Stimulated activated CD8-positive, alpha-beta memory T cell treated with anti-CD3 and anti-CD28 coated beads, Interleukin-7, amount 100 ng/mL, for 4 hours (primary cell): ENCODE measurements around the gene KLC1.

Experiments
- DNase-seq, 2 donors: peaks; one replicate each; pipeline ENCODE4 v3.0.0-alpha.2; 2020; ENCODE audit warnings: low read depth in 2 of 2

The KLC1 gene

DNA sequence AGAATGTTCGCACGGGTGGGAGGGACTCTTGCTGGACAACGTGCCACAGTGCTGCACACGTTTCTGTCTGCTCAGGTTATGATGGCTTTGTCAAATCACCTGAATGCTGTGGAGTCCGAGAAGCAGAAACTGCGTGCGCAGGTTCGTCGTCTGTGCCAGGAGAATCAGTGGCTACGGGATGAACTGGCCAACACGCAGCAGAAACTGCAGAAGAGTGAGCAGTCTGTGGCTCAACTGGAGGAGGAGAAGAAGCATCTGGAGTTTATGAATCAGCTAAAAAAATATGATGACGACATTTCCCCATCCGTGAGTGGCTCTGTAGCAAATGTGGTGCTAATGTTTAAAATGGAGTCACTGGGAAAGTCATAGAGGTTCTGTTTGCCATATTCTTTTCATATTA, 28.5 kb downstream of the KLC1 start:
- DNase-seq: no peak

DNA sequence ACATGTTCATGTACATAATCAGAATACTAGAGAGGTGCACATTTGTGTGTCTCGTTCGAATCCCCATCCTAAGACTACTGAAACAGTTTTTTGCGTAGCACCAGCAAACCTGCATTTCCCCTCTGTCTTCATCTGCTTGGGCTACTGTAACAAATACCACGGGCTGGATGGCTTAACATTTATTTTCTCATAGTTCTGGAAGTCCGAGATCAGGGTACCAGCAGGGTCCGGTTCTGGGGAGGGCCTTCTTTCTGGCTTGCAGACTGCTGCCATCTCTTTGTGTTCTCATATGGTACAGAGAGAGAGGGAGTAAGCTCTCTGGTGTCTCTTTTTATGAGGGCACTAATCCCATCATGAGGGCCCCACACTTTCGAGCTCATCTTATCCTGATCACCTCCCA, 30.6 kb downstream of the KLC1 start:
- DNase-seq: no peak

- no peak for DNase-seq
Observed at GRCh38 chr14:103662029-103662428, 33.0 kb downstream of the KLC1 start.

DNA sequence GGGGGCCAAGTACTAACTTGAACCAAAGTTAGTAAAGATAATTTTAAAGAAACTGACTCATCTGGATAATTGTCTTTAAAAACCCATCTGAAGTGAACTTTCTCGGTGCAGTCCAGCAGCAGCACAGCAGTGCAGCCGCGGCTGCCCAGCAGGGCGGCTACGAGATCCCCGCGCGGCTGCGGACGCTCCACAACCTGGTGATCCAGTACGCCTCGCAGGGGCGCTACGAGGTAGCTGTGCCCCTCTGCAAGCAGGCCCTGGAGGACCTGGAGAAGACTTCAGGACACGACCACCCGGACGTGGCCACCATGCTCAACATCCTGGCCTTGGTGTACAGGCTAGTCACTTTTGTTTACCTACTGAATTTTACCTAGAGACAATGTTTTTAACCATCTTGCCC, 33.6 kb downstream of the KLC1 start:
- DNase-seq: no peak

GRCh38 chr14:103663506-103663905, 34.5 kb downstream of the KLC1 start:
- no peak for DNase-seq

DNA sequence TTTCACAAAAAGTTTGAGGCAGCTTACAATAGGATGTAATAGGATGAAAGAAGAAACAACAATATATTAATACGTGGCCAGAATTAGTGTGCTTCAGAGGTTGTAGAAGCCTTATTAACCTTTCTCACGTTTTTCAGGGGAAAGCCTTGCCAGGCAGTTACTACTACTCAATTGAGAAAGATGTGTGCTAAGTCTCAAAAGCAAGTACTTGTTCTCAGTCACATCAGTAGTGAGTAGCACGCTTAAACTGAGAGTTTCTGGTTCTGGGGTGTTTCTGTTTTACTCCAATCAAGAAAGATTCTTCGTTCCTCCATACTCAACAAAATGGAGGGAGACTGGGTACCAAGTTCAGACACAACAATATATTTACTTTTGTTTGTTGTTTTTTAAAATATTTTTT, 38.7 kb downstream of the KLC1 start:
- DNase-seq: no peak

GRCh38 chr14:103668117-103668516, 39.1 kb downstream of the KLC1 start:
- no peak for DNase-seq

DNA sequence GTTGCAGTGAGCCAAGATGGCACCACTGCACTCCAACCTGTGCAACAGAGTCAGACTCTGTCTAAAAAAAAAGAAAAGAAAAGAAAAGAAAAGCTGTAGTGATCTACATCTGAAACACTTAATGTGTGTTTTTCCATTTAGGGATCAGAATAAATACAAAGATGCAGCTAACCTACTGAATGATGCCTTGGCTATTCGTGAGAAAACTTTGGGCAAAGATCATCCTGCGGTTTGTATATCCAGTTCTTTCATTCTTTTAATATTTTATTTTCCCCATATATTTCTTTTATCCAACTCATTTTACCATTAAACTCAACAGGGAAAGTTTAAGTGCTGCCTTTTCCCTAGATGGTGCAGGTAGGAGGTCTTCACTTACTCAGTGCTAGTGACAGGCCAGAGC, 40.4 kb downstream of the KLC1 start:
- DNase-seq: no peak

DNA sequence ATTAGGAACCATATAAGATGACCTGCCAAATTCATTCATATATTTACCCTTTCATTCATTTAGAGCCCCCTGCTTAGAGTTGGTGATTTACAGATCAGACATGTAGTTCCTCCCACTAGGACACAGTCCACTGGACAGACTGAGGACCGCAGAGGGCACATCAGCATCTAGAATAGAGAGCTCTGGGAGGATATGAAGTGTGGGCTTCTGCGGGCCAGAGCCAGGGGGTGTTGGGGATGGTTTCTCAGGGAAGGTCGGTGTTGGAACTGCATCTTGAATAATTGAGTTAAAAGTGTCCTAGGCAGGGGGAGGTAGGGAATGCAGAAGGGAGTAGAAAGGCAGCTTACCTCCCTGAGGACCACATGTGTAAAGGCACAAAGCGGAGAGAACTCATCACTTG, 42.9 kb downstream of the KLC1 start:
- no peak for DNase-seq

DNA sequence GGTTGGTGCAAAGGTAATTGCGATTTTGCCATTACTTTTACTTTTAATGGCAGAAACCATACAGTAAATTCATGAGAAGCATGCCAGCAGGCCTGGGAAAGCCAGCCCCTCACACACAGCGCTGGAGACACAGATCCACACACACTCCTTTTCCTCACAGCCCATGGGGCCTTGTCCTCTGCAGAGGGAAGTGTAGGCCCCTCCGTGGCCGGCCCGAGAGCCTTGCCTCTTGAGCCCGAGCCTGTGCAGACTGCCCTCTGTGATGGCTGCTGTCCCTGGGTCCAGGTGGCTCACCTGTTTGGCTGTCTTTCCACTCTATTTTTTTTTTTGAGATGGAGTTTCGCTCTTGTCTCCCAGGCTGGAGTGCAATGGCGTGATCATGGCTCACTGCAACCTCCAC, 46.9 kb downstream of the KLC1 start:
- DNase-seq: no peak

DNA sequence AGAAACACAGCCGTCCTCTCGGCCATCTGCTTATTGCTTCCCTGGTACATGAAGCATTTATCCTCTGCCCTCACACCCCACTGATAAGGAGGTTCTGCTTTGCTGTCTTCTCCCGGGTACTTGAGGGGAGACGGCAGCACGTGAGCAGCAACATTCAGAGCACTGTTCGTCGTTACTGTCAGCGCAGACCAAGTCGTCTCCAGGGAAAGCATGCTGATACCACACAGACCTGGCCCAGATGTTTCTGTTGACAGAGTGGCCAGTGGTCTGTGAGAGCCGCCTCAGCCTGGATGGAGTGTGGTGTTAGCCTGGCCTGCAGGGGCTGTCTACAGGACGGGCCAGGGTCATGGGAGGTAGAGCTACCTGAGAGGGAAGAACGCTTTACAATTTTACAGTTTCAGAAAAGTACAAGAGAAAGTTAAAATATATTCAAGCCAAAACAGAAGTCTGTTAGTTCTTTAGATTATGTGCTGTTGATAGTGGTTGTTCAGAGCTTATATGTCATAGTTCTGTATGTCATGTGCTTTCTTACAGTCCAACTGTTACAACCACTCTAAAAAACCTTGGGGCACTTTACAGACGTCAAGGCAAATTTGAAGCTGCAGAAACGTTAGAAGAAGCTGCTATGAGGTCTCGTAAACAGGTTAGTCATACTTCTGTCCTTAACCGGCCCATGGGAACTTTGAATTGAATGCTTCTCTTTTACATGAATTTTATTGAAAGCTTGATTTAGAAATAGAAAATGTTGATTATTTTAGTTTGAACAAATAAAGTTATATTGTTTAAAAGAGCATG, 48.1 kb downstream of the KLC1 start:
- DNase-seq: no peak

- DNase-seq: peak in 1 of 2 donors; percentile 21
Observed at GRCh38 chr14:103679351-103679750, 50.3 kb downstream of the KLC1 start.

DNA sequence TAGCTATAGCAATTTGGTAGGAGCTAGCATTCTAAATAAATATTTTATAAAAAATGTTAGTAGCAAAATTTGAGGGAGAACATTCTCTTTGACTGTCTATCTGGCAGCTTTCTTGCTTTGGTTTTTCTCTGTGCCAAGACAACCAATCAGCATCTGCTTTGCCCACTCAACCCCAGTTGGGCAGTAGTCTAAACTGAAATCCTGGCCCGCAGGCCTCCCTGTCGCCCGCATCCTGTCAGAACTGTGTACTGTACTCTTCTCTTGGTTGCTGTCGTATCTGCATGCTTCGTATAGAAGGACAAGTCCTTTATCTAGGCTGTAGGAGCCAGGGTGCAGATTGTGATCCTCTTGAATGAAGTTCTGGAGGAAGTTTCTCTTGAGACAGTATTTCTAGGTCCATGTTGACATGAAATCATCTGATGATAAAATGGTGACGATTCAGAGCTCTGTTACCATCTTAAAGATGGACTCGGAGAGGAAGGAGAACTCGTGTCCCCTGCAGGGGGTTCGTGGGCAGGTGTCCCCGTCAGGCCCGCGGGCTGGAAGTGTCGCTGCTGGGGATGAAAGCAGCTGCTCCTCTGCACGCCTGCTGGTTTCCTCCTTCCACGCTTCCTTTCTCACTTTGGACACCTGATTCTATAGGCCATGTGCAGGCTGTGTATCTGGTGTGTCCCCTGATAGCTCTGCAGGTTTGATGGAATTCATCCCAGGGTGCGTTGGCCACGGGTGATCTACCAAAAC, 51.6 kb downstream of the KLC1 start:
- no peak for DNase-seq

GRCh38 chr14:103683139-103683538, 54.1 kb downstream of the KLC1 start:
- no peak for DNase-seq

- DNase-seq: no peak
Observed at GRCh38 chr14:103684471-103684870, 55.5 kb downstream of the KLC1 start.

- no peak for DNase-seq
Observed at GRCh38 chr14:103684871-103685270, 55.9 kb downstream of the KLC1 start.

DNA sequence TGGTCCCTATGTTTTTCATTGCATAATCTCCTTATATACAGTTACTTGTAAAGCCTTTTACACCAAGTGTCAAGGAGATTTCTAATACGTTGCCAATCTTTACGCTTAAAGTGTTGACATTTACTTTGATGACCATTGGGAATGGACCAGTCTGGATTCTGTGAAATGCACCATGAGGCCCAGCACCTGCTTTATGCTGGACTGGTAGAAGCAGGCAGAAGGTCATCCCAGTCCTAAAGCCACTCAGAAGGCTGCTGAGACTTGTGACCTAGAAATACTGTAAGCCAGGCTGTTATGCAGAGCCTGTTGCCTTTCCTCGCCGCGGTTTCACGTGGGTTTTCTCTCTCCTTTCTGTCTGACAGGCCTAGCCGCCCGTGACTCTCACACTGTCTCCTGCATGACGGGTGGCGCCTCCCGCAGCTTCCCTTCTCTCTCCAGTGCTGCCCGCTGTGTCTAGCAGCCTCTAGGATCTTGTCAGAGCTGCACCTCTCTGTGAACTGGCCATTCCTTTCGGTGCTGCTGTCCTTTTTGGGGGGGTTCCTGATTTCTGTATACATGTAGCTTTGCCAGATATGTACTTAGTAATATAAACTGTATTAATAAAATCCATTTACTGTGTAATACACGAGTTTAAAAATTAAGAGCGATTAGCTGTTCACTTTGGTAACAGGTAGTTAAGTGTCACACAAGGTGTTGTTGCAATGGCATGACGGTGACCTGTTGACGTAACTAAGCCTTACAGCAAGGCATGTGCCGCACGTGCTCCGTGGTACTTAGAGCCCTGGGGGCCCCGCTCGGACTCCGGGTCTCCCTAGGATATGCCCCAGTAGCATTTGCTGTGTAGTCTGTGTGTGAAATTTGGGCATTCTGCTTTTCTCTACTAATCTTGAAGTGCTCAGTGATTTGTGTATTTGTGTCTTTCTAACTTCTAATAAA, 56.5 kb downstream of the KLC1 start:
- DNase-seq: no peak

GRCh38 chr14:103686831-103687485, 57.9 kb downstream of the KLC1 start:
- no peak for DNase-seq

GRCh38 chr14:103687712-103688111, 58.7 kb downstream of the KLC1 start:
- no peak for DNase-seq

GRCh38 chr14:103688441-103688840, 59.4 kb downstream of the KLC1 start:
- DNase-seq: no peak
